ENCODE results near the gene WDR31.

The WDR31 gene

DNA sequence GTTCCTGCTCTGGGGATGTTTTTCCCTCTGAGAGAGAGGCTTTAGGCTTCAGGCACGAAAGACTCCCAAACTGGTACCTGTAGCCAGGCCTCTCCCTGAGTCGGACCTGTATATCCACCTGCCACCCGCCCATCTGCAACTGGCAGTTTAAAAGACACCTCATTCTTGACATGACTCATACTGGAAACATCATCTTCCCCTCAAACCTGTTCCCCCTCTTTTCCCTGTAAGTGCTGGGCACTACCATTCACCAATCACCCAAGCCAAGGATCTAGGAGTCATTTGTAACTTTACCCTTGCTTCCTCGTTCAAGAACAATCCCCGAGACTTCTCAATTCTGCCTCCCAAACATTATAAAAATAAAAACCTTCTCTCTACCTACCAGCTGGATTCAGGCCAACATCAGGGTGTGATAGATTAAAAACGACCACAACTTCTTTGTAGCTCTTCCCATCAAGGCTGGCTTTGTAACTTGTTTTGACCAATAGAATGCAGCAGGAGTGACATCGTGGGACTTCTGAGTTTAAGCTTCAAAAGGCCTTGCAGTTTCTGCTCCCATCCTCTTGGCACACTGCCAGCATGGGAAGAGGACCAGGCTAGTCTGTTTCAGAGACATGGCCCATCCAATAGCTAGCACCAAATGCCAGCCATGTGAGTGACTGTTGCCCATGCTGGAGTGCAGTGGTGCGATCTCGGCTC is 1.8 kb upstream of the WDR31 start:
- no peak for DNase-seq (ENCODE audit: low read depth)

DNA sequence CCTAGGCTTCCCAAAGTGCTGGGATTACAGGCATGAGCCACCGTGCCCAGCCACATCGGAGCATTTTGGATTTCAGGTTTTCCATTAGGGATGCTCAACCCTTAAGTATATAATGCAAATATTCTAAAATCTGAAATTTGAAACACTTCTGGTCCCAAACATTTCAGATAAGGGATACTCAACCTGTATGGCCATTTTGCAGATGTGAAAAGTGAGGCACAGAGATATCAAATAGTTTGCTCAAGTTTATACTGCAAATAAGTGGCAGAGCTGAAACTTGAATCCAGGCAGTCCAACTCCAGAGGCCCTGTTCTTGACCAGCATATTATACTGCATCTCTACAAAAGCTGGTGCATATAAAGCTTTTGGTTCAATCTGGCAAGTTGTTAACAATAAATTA is 2.4 kb downstream of the WDR31 start:
- no peak for DNase-seq (ENCODE audit: low read depth)

DNA sequence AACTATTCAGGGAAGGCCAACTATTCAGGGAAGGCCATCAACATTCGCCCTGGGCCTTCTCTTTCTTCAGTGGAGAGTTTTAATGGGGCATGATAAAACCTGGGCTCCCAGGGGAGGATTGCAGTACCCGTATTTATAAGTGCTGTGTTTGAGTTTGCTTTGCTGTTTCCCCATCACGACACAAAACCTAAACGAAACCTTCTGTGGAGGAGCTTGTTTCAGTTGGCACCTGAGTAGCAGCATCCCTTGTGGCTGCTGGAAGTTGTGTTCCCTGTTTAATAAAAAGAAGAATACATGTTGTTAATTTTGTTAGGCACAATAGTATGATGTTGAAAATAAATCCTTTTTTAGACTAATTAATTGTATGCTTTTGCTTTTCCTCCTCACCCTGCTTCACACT is 8.3 kb downstream of the WDR31 start:
- no peak for DNase-seq (ENCODE audit: low read depth)

DNA sequence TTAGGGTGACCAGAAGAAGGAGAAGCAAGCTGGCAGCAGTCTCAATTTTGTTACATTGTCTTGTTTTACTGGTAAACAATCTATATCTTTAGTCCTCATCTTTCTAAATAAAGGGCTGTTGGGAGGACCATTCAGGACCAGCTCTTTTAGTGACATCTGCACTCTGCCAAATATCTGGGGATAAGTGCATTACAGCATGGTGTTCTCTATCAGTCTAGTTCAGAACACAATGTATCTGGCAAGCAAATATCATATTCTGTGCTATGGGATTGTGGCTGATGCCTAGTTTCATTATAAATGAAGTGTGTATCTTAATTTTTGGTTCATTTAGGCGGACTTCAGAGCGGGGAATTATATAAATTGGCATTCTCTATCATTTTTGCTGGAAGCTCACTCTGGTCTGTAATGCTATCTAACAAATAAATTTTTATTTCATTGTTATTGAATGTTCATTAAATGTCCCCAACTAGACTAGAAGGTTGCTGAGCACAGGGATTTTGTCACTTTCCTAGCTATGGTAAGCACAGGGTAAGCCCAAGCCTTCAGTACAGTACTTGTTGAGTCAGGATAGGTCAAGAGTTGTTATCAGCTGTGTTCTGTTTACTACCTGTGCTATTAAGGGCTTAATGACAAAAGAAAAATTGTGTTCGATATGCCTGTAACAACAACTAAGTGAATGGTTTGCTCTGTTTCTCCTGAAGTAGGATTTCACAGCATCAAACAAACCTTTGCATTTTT is 11.9 kb downstream of the WDR31 start:
- DNase-seq (ENCODE audit: low read depth): no peak

DNA sequence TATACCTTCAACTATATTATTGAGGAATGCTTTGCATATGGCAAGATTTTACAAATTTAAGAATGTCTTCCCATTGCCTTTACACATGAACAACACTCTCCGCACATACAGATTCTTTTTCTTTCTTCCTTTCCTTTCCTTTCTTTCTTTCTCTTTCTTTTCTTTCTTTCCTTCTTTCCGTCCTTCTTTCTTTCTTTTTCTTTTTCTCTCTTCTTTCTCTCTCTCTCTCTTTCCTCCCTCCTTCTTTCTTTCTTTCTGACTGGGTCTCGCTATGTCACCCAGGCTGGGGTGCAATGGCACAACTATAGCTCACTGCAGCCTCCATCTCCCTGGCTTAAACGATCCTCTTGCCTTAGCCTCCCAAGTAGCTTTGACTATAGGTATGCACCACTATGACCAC is 13.8 kb downstream of the WDR31 start:
- DNase-seq (ENCODE audit: low read depth): no peak

DNA sequence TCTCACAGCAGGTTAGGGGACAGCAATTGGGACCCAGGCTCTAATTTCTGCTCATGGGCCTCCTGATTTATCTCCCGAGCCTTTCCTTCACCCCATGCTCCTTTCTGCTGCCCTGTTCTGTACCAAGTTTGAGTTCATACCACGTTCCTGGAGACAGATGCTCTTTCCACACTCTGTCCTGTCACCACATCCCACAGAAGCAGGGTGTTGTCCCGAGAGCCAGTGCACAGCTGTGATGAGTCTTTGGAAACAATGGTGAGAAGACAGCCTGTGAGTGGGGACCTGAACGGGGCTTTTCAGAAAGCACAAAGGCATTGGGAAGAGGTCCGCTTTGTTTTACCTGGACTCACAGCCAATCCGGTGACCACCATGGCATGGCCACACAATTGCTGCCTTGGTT is 17.4 kb downstream of the WDR31 start:
- no peak for DNase-seq (ENCODE audit: low read depth)

DNA sequence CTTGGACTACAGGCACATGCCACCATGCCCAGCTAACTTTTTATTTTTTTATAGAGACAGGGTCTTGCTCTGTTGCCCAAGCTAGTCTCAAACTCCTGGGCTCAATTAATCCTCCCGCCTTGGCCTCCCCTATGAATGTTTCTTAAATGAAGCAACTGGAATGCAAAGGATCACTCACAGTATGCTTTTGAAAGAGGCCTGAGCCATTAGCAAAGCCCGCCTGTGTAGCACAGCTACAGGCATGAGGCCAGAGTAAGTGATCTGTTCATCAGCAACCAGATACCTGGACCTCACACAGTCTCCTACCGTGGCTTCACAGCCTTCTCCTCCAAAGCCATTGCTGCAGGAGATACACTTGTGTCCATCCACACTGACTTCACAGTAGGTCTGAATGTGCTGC is 20.0 kb downstream of the WDR31 start:
- no peak for DNase-seq (ENCODE audit: low read depth)

DNA sequence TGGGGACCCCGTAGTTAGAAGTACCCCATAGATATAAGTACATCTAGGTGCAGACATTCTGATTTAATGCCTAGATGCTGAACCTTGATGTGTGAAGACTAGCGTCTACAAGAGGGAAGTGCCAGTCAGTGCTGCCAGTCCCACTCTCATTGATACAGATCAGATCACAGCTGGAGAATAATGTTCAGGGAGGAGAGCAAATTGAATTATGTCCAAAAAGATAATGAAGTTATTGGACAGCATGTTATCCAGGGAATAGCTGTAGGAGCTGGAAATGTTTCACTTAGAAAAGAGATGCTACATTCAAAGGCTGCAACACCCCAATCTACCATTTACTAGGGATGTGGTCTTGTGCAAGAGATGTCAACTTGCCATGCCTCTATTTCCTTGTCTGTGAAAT is 21.0 kb downstream of the WDR31 start:
- no peak for DNase-seq (ENCODE audit: low read depth)

DNA sequence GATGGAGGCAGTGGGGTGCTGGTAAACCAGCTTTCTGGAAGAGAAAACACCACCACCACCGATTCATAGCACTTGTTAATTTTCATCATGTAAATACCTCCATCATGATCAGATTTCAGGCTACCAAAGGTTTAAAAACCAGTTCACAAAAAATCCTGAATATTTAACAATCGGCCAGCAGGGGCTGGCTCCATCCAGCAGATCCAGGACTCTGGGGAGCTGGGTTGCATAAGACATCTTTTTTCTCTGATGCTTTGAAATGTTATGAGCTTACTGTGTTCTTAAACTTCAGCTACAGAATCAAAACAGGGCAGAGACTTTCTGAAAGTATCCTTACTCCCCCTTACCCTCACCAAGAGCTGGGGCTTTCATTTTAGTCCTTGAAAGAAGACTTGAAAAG is 22.3 kb downstream of the WDR31 start:
- DNase-seq (ENCODE audit: low read depth): no peak

DNA sequence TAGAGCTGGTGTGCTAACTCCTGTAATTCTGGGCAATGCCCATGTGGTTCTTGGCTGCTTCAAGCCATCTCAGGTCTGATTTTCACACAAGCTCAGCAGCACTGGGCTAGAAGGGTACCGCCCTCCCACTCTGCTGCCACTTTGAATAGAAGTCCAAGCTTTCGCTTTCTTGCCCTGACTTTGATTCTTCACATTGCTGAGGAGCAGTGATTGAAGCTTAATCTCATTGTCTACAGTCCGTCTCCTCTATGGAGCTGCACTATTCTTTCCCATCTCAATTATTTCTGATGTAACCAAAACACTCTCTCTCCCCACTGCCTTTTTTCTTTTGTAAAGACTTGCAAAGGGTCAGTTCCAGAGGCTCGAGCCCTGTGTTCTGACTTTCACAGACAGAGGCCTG is 24.0 kb downstream of the WDR31 start:
- no peak for DNase-seq (ENCODE audit: low read depth)

DNA sequence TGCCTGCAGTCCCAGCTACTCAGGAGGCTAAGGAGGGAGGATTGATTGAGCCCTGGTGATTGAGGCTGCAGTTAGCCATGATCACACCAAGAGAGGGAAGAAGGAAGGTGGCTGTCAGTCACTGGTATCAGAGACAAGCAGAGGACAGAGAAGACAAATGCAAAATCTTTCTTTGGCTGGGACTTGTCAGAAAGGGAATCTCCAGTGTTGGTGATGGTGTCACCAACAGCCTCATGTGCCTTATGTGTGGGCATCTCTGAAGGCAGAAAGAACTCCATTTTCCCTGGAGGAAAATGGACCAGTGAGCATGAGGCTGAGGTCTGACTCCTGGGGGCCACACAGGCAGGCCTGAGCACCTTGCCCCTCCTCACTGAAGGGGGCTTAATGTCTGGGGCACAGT is 24.8 kb downstream of the WDR31 start:
- no peak for DNase-seq (ENCODE audit: low read depth)

DNA sequence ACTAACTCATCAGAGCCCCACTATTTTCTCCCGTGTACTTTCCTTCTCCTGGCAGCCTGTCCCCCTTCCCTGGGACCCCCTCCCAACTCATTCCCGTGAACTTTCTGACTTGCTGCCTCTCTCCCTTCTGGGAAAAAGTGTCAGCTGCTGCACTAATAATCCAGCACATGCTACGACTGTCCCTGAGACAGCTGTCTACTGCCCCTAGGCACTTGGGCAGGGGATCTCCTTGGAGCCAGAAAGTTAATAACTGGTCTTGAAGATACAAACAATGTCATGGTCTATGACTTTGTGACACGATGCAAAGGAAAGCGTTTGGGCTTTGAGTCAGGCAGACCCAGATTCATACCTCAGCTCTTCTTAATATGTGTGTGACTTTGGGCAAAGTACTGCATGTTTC is 26.8 kb downstream of the WDR31 start:
- no peak for DNase-seq (ENCODE audit: low read depth)

DNA sequence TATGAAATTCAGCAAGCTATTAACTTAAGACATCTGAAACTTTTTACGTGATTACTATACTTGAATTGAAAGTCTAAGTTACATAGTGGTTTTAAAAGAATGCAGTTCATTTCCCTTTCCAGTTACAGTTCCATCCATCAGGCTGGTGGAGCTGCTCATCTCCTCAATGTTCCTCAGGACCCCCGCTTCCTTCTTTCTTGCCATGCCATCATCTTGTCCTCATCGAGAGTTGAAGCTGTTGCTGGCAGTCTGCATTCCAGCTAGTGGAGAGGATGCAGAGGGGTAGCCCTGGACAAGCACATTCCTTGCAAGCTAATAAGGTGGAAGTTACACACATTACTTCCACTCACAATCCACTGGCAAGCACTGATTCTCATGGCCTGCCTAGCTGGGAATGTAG is 28.1 kb downstream of the WDR31 start:
- DNase-seq (ENCODE audit: low read depth): no peak

DNA sequence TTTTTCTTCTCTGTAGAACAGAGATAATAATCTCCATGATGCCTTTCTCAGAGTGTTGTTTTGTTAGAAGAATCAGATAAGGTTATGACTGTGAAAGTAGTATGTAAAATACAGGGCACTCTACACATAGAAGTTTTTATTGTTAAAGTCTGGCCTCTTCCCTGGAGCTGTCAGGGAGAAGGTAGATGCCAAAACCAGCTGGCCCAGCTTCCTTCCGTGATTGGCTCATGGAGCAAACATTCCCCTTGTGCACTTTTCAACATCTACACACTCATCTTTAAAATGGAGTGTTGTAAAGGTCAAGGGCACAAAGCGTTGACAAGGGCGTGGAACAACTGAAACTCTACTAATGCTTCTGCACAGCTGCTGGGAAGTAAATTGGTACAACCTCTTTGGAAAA is 29.5 kb downstream of the WDR31 start:
- no peak for DNase-seq (ENCODE audit: low read depth)

DNA sequence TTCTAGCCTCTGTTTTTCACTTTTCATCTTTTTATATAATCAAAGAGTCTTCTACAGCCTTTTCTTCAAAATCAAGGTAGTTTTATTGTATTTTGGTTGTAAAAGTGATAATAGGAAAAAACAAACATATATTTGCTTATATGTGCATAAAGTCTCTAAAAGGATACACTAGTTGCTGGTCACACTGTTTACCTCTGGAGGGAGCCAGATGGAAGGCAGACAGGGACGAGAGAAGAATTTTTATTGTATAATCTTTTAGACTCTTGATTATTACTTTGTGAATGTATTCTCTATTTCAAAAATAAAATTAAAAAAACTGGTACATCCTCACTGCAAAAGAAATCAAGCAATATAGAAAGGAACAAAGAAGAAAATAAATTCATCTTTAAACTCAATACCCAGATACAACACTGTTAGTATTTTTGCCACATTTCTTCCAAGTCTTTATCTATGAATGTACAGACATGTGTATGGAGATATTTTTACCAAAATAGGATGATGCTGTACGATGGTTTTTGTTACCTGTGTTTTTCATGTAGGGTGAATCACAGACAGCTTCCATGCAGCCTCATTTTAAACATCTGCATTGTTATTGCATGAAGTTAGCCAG is 30.8 kb downstream of the WDR31 start:
- DNase-seq (ENCODE audit: low read depth): no peak

DNA sequence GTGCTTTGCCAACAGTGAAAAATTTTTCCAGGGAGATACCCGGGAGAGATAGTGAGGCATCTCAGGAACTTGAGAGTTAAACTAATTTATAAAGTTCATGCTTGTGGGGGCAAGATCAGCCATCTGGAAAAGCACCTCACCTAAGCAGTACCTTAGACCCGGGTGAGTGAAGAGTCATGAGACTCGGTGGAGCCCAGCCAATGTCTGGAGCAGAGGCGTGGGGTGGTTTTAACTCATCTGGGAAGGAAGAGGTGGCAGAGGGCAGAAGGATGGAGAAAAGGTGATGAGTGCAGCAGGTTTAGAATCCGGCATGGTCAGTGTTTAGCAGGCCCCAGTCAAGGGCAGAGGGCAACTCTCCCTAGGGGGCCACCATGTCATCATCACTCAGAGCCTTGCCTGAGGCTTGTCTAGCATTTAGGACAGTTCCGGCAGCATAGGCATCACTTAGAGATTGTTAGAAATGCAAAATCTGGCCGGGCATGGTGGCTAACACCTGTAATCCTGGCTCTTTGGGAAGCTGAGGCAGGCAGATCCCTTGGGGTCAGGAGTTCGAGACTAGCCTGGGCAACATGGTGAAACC is 32.6 kb downstream of the WDR31 start:
- no peak for DNase-seq (ENCODE audit: low read depth)

DNA sequence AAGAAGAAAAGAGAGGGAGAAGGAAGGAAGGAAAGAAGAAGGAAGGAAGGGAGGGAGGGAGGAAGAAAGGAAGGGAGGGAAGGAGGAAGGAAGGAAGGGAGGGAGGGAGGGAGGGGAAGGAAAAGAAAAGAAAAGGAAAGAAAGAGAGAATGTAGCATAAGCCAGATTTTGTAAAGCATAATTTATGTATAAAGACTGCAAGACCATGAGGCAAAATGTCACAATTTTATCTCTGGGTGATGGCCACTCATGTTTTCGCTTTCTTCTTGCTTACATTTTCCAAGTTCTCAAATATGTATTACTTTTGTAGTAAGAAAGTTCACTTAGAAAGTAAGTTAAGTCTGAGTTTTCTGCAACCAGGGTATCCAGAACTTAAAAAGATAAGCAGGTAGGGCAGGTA is 33.5 kb downstream of the WDR31 start:
- DNase-seq (ENCODE audit: low read depth): no peak

DNA sequence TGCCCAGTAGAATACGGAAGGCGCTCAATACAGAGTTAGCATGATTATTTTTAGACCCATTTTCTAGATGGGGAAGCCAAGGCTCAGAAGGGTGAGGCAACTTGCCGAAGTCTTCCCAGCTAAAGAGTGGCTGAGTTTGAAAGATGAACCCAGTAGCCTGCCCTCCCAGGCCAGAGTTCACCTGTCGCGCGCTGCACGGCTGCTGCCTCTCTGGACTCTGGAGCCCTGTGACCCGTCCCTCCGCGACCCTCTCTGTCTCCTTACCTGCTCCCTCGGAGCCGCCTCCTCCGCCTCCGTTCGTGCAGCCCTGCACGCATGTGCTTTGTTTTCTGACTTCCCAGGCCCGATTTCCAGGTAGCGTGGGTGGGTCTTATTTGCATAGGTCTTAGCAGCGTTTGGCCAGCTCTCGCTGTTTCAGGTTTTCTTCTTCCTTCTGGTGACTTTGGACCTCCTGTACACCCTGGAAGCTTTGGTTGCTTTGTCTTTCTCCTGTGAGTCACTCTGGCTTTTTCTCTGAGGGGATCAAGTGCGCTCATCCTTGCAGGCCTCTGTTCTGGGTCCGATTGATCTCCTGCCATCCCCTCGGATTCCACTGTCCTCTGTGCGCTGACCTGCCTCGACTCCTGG is 37.2 kb downstream of the WDR31 start, which contains the start of gene RNF183:
TSS of gene RNF183 (minus strand) at position 585 of the 627 bp plus-strand sequence. CDS start 5,192 bp downstream, outside the sequence.
- DNase-seq (ENCODE audit: low read depth): no peak

DNA sequence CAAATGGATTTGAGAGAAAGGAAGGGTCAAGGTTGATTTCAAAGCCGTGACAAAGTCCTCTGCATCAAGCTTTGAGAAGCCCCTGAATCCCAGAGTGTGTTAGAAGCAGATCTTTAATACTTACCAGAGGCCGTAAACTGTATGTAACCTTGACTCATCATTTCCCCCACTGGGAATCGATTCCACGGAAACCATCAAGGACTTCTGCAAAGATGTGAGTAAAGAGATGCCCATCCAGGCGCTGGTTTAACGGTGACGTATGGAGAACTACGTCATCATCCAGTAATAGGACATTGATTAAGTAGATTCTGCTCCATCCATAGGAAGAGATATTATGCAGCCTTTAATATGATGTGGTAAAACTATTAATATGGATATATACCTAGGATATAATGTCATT is 38.5 kb downstream of the WDR31 start:
- no peak for DNase-seq (ENCODE audit: low read depth)

DNA sequence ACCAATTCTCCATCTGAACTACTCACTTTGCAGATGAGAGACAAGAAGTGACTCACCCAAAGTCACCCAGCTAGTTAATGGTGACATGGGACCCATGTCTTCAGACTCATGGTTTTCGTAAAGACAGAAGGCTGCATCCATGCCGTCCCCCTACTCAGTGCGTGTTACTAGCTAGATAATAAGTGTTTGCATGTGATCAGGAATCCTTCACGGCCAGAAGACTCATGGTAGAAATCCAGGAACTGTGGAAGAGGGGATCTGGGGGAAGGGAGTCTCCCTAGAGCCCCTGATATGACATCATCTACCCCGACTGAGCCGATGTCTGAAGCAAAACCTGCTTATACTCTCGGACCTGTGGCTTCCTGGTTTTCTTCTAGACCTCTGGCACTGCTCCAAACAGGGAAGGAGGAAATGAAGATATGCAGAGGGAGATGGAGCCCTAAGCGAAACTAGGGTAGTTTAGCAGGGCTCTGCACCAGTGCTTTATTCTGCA is 40.2 kb downstream of the WDR31 start:
- no peak for DNase-seq (ENCODE audit: low read depth)

DNA sequence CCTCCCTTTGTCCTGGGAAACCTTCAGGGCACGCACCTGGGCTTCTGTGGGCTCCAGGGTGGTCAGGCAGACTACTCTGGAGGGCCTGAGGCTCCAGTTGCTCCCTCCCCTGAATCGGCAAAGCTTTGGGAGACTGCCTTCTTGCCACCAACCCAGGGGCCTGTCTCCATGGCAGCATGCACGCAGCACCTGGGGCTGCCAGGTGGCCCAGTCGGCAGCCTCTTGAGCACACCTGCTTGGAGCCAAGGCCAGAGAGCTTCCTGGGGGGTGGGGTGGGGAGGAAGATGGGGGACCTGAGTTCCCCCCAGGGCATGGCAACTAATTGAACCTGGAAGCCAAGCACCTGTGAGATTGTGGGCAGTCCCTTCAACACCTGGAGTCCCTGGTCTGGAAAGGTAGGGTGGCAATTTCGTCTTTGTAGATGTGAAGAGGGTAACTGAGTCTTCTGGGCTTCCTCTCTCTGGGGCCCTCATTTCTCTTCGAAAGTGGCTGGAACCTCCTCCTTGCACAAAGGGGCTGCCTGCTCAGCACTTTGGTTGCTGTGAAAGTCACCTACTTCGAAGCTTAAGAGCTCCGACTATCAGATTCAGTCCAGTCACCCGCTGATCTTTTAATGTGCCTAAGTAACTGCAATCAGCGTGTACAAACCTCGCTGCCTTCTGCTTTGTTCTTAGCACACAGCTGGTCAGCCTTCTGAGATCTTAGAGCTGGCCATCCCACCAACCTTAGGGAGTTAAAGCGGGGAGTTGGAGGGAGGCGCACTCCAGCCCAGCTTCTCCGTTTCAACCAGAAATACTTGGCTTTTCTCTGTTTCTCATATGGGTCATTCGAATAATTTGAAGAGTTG is 40.9 kb downstream of the WDR31 start:
- DNase-seq (ENCODE audit: low read depth): no peak

All from stimulated activated CD8-positive, alpha-beta memory T cell treated with anti-CD3 and anti-CD28 coated beads, Interleukin-4, amount 100 ng/mL, for 24 hours (primary cell).